Middle frontal gyrus (tissue), 1 donor: ENCODE measurements around the gene ACSF3.
"Not testable (repeated sequence)": the region's sequence is repeated elsewhere in the genome, so short reads cannot be mapped to it uniquely, and the experiment has no call there.

Experiments
- DNase-seq: peaks from one replicate; pipeline ENCODE4 v3.0.0-alpha.2; 2015; ENCODE audit warnings: low spot score; ENCODE audit errors: extremely low spot score

The ACSF3 gene

GRCh38 chr16:89187770-89188392 lies 94.2 kb downstream of the ACSF3 start:
- DNase-seq = no peak

GRCh38 chr16:89188471-89189357 lies 95.1 kb downstream of the ACSF3 start:
- not testable (repeated sequence) for DNase-seq

- DNase-seq = no peak
Measured at GRCh38 chr16:89189358-89190025, 95.8 kb downstream of the ACSF3 start.

- no peak for DNase-seq
Measured at GRCh38 chr16:89190150-89190958, 96.7 kb downstream of the ACSF3 start.

GRCh38 chr16:89191033-89191900 lies 97.6 kb downstream of the ACSF3 start:
- no peak for DNase-seq

- DNase-seq = no peak
Measured at GRCh38 chr16:89191901-89192185, 98.2 kb downstream of the ACSF3 start.

GRCh38 chr16:89192186-89192955 lies 98.7 kb downstream of the ACSF3 start:
- DNase-seq = not testable (repeated sequence)

GRCh38 chr16:89192956-89193575 lies 99.4 kb downstream of the ACSF3 start:
- DNase-seq = no peak

GRCh38 chr16:89193576-89194293 lies 100.1 kb downstream of the ACSF3 start:
- DNase-seq = no peak

- no peak for DNase-seq
Measured at GRCh38 chr16:89194340-89195311, 101.0 kb downstream of the ACSF3 start.

- no peak for DNase-seq
Measured at GRCh38 chr16:89195521-89196171, 102.0 kb downstream of the ACSF3 start.

- no peak for DNase-seq
Measured at GRCh38 chr16:89197033-89197632, 103.5 kb downstream of the ACSF3 start.

- DNase-seq = no peak
Measured at GRCh38 chr16:89197633-89198416, 104.2 kb downstream of the ACSF3 start.

GRCh38 chr16:89198417-89199240 lies 105.0 kb downstream of the ACSF3 start:
- DNase-seq = no peak
